Right kidney (tissue), 1 donor: ENCODE results near the gene PRR18.

Source experiments
- DNase-seq: peaks from one replicate; pipeline ENCODE4 v3.0.0-alpha.2; 2016

Gene PRR18

DNA sequence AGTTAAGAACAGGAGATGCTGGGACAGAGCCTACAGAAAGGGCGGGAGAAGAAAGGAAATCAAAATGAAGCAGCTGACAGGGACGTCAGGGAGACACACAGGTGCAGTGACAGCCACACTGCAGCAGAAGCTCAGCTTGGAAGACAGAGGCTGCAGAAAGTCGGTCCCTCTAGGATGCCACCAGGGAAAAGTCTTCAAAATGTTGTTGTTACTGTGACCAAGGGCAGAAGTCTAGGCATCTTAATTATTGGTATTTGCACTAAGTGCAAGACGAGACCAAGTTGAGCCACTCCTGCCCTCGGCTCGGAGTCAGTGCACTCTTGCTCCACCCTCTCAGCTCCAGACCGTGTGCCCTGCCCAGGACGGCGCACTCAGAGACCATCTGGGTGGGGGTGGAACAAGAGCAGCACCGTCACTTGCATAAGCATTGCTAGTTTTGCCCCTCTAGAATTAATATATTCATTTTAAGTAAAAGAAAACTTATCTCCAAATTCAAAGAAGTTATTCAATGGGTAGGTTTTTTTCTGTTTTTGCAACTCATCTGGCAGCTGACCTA, 2.6 kb downstream of the PRR18 start:
- no peak for DNase-seq

DNA sequence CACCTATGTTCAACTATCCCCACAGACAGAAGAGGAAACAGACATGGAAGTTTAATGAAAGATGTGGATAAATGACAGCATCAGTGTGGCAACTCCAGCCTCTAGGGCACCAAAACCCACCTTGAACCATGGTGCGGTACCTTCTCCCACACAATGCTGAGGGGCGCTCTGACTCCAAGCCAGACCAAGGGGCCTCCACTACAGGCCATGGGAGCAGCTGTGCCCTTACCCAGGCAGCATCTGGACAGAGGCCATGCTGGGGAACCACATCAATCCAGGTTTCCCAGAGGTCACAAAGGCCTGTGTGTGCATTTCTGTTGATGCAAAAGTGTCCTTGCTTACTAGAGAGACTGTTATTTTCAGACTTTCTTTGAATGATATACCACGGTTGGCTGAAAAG, 4.1 kb downstream of the PRR18 start:
- DNase-seq: no peak

DNA sequence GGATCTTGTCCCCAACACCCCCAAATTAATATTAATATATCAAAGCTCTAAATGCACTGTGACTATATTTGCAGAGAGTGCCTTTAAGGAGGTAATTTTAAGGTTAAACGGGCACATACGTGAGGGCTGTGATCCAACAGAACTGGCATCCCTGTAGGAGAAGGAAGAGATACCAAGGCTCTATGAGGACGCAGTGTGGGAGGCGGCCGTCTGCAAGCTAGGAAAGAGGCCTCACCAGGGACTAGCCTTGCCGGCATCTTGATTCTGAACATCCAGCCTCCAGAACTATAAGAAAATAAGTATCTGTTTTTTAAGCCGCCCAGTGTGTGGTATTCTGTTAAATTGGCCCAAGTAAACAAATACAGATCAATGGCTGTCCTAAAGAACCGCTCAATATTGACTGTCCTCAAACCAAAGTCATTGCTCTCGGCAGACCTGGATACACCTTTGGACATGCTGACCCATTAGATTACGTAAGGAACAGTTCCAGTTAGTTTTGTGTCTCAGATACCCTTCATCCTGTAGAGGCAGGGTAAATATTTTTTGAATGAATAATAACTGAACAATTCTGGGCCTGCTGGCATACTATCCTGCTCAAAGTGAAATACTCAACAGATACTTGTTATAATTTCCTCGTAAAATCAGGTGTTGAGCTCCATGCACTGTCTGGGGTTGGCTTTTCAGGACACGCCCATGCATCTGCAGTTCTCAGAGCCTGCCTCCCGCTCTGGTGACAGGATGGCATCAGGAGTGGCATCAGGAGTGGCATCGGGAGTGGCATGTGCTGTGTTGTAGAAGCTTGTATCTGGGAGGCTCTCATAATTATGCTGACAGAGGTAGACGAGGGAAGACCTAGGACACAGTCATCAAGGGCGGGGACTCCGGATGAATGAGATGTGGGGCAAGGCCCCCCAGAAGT, 6.3 kb downstream of the PRR18 start:
- no peak for DNase-seq

DNA sequence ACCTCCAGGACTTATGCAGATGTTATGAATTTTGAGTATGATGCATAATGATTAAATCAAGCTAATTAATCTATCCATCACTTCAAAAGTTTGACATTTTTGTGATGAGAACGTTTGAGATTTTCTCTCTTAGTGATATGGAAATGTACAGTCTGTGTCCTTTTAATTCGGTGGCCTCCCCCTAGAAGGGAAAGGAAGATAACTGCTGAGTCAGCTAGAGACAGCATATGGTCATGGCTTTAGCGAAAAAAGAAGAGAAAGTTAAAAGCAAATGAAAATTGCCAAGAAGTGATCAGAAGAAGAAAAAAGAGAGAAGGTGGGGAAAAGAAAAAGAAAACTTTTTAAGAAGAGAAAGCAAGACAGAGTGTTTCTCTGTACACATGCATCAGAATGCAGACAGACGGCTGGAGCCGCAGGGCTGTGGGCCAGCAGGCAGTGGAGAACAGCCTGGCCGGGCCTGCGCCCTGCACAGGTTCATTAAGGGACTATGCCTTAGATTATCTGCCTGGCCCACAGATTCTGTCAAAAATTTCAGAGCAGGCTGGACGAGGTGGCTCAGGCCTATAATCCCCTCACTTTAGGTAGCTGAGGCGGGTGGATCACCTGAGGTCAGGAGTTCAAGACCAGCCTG, 7.7 kb downstream of the PRR18 start:
- no peak for DNase-seq

DNA sequence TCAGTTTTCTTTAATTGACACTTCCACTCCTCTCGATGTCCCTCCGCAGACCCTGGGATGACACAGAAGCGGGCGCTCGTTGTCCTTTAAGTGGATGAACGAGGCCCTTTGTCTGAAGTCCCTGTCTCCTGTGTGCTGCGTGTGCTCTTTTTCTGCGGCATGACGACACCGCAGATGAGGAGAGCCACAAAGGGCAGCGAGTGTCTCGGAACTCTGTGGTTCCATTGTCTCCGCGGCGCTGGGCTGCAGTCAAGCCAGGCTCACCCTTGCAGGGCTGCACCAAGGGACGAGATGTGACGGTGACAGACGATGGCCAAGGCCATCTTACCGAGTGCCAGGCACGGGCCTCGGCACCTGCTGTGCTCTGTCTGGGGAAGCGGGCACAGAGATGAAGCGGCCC, 10.6 kb downstream of the PRR18 start:
- no peak for DNase-seq

DNA sequence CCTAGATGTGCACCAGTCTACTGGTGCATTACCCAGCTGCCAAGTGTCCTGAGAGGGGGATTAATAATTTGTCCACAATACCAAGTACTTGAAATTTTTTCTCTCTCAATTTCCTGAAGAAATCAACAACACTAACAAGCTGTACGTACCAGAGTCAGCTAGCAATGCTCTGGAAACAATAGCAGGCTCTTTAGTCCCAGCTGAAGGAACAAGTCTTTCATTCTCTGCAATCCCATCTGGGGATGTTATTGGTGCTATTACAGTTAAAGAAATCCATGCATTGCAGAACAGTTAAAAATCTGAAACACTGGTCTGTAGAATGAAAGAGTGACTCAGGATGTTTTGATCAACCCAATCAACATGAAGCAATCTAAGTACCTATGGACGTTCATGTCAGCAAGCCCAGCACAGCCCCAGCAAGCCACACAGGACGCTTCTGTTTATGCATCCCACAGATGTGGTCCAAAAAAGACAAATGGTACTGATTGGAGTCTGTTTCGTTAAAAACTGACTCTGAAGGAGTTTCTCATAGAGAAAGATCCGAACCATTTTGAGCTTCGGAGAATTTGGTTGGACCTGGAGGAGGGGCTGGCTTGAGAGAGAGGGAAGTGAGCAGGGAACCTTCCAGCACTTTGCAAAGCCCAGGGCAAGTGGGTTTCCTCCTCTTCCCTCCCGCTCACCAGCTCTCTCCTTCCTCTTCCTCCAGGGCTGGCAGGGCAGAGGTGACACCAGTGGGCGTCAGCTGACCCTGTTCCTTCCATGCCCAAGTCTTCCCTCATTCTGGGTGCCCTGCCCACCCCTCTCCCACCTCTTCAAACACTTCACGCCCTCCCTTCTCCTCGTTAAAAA, 11.9 kb downstream of the PRR18 start:
- no peak for DNase-seq

DNA sequence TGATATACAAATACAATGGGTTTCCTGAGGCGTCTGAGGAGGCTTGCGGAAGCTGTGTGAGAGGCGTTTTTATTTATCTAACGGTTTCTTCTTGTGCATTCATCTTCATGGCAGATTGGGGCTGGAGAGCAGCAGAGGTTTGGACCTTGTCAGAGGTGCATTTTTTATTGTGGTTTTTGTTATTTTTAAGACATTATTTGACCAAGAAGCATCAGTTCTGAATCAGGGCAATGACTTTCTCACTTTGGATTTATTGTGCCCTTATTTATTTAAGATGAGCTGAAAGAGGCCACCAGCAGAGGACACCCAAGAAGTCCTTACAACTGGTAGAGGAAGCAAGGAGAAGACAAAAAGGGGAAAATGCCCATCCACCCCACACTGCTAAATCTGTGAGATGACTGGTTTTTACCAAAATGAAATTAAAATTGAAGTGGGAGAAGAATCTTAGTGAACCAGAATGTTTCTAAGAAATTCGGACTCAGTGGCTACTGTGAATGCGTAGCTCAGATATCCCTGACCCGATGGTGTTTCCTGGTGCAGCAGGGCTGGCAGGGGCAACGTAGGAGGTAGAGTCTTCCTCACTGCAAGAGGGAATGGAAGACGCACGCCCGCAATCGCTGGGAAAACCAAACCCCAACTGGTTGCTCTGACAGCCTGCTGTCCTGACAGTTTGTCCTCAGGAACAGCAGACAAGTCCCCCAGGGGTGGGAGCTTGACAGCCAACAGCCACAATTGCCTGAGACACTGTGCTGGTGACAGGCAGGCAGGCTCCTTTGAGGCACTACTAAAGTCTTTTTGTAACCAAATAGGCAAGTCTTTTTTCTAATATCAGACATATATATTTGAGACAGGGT, 14.2 kb downstream of the PRR18 start:
- DNase-seq: no peak

DNA sequence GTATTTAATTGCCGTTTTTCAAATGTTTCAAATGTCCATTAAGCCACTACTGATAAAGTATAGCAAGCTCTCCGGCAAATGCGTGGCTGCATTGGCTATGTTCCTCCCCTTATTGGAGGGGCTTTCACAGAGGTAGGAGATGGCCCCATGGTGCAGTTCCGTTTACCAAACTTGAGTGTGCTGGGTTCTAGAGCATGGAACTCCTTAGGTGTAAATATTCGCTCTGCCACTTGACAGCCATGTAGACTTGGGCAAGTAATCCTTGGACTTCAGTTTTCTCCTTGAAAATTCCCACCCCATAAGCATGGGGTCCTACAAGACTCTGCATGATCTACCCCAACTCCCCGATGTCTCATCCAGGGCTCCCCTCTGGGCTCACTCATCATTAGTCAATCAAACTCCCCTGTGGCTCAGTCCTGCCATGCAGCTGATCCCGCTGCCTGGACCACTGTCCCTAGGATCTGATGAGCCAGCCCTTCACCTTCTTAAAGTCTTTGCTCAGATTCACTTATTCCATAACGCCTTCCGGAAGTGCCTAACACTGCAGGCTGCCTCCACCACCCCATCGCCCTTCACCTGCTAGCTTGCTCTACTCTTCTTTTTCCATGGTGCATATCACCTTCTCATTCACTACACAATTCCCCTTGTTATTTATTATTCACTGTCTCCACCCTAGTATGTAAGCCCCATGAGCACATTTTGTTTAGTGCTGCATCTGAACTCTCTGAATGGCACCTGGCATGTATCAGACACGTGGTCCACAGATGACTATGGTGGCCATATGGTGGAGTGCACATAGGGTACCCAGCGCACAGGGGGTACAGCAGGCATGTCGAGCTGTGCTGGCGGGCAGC, 18.8 kb downstream of the PRR18 start:
- DNase-seq: no peak

DNA sequence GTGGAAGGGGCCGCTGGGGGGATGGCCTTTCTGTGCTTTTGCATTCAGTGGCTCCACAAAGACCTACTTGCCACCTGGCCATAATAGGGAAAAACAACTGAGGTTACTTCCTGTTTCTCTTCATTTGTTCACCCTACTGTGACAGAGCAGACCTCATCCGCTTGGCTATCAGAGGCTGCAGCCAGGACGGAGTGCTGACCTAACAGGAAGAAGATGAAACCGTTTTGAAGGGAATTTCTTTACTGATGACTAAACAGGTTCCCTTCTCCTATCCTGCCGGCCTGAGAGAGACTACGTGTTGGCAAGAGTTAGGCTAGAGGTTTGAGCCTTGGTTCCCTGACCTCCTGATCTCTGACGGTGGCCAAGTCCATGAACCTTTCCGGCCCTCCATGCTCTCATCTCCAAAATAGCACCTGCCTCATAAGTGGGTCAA, 21.3 kb downstream of the PRR18 start:
- DNase-seq: peak; percentile 21

DNA sequence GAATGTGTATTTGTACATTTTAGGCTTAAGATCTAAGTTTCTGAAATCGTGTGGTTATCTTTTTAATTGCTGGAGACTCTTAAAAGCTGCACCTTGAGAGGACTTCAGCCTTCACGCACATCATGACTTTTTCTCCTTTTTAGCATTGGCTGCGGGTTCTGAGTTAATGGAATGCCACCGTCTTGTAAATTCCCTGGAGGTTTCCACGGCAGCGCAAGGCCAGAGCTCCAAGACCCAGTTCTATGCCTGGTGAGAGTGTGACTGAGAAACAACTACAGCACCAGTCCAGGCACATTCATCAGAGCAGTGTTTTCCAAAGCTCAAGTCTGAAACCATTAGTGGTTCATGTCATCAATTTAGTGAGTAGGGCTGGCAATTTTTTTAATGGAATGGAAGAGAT, 23.0 kb downstream of the PRR18 start:
- no peak for DNase-seq

DNA sequence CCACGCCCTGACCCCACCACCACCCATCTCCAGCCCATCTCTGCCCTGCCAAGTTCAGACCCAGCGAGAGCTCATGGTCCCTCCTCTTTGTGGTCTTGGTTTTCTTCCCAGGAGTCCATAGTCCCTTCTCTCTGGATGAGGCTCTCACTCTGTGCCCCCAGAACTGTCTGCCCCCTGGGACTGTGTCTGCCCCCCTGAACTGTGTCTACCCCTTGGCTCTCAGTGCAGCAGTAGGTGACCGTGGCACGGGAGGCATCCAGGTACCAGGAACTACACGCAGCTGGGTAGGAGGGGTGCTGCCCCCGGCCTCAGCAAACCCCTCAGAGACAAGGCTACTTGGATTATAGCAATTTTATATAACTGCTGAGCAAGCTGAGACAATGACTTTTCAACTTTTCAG, 23.6 kb downstream of the PRR18 start:
- no peak for DNase-seq

DNA sequence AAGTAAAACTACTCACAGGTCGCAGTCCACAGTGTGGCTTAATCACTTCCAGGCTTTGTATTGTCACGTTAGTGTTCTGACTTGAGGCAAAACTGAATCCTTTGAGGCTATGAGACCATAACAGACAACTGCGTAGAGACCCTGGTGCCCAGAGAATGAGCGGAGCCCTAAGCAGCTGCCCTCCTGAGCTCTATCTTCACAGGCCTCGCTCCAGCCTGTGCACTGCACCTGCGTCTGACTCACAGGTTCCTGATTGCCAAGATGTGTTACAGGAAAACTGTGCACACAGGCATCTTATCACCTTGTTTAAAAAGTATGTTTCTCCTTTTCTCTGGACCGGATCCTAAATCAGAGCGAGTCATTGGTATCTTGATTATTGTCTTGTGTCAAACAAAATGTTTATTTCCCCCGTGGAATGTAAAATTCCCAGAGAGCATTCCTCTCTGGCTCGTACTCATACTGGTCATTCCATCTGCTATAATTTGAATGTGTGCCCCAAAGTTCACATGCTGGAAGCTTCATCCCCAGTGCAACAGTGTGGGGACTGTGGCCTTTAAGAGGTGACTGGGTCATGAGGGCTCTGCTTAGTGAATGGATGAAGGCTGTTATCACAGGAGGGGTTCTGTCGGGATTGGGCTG, 25.7 kb downstream of the PRR18 start:
- DNase-seq: no peak

DNA sequence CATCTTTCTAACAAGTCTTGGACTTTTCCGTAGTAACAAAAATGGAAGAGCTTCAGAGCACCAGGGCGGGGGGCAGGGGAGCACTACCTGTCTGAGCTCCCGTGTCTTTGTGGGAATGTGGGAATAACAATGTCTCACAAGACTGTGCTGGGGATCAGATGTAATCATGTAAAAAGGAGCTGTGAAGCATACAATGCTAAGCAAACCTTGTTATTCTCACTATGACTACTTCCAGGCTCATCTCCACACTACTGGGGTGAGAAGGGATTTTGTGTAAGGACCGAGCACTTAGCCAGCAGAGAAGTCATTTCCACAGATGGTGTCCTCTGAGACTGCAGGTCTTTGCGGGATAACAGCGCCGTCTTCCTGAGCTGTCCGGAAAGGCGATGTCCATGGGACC, 27.1 kb downstream of the PRR18 start:
- no peak for DNase-seq

DNA sequence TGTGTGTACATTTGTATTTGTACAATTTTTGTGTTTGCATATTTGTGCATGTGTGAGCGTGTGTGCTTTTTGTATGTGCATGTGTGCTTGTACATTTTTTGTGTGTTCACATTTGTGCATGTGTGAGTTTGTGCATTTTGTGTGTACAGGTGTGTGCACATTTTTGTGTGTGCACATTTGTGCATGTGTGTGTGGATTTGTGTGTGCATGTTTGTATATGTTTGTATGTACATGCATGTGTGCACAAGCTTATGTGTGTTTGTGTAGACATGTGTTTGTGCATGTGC, 28.9 kb downstream of the PRR18 start:
- no peak for DNase-seq

DNA sequence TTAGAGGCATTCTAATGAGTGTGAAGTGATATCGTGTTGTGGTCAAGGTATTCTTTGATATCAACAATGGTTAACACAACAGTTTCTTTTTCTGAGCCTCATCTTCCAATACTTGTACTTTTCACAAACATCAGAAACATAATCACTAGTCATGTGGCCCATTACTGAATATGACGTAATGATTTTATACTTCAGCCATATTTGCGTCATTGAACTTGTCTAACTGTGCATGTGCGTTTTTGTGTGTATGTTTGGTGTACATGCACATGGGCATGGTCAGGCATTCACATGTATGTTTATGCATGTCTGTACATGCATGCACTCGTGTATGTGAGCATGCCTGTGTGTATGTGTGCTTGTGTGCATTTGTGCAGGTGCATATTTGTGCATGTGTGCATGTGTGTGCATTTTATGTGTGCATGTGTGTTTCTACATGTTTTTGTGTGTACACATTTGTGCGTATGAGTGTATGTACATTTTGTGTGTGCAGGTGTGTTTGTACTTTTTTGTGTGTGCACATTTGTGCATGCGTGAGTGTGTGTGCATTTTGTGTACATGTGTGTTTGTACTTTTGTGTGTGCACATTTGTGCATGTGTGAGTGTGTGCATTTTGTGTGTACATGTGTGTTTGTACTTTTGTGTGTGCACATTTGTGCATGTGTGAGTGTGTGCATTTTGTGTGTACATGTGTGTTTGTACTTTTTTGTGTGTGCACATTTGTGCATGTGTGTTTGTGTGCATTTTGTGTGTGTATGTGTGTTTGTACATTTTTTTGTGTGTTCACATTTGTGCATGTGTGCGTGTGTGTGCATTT, 29.4 kb downstream of the PRR18 start:
- DNase-seq: no peak

DNA sequence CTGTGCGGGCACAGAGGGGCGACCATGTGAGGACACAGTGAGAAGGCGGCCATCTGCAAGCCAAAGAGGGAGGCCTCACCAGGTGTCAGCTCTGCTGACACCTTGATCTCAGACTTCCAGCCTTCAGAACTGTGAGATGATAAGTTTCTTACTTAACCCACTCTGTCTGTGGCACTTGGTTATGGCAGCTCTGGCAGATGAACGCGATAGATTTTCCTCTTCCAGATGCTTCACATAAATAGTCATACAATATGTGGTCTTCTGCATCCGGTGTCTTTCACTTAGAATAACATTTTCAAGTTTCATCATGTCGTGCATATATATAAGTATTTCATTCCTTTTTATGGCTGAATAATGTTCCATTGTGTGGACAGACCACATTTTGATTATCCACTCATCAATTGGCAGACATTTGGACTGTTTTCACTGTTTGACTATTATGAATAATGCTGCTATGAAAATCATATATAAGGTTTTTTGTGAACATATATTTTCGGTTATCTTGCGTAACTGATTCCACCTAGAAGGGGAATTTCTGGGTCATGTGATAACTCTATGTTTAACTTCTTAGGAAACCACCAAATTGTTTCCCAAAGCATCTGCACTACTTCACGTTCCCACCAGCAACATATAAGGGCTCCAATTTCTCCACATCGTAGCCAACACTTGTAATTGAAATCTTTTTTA, 30.2 kb downstream of the PRR18 start:
- no peak for DNase-seq

DNA sequence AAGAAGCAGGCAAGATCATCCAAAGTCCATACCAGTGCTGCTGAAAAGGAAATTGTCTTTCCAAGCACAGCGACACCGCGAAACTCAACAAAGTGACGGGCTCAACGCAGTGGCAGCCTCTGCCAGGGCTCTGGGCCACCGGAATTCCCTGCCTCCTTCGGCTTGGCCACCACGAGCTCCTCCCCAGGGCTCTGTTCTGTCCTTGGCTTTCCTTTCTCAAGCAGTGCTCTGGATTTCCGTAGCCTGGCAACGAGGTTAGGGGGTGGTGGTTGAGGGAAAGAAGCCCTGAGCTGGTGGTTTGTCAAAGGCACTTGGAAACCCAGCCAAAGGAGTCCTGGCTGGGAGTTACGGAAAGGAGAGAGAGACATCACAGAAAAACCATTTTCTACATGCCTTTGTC, 31.2 kb downstream of the PRR18 start:
- no peak for DNase-seq

DNA sequence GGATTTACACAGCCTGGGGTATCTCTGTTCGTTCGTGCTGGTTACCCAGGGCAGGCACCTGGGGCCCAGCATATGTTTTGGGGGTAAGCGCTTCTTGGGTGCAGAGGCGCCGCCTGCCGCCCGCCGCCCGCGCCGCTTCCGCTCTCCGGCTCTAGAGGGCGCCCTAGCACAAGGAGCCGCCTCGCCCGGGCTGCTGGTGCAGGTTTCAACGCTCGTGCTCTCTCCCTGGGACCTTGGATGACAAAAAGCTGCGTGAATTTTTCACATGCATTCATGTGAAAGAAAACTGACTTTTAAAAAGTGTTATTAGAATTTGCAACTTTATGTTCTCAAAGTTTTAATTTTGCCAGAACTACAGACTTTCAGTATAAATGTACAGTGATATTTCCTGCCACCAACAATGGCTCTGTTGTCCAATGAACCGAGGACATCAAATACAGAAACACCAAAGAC, 32.5 kb downstream of the PRR18 start:
- peak; percentile 72 for DNase-seq
